Measurements from ENCODE around the gene DDX43. TPM values are rescaled to one million over a fixed set of nuclear protein-coding genes. Genes with fewer than 3 reads are reported as not detected.

The DDX43 gene
- total RNA-seq, 3 donors from 2014 or later = 0.39 to 2.3 (median 1.6) TPM

GRCh38 chr6:73362869-73363536, 31.6 kb upstream of the DDX43 start:
- ATAC-seq = no peak
- H3K4me3 ChIP-seq = no peak overlapping the region
- H3K36me3 ChIP-seq (ENCODE audit: low read depth) = no peaks in the 10 kb centered on the region
- no peaks in the 10 kb centered on the region for H3K4me1 ChIP-seq (ENCODE audit: low read depth)
- TF ChIP-seq, protein P1, sequence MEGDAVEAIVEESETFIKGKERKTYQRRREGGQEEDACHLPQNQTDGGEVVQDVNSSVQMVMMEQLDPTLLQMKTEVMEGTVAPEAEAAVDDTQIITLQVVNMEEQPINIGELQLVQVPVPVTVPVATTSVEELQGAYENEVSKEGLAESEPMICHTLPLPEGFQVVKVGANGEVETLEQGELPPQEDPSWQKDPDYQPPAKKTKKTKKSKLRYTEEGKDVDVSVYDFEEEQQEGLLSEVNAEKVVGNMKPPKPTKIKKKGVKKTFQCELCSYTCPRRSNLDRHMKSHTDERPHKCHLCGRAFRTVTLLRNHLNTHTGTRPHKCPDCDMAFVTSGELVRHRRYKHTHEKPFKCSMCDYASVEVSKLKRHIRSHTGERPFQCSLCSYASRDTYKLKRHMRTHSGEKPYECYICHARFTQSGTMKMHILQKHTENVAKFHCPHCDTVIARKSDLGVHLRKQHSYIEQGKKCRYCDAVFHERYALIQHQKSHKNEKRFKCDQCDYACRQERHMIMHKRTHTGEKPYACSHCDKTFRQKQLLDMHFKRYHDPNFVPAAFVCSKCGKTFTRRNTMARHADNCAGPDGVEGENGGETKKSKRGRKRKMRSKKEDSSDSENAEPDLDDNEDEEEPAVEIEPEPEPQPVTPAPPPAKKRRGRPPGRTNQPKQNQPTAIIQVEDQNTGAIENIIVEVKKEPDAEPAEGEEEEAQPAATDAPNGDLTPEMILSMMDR (IDR thresholded peaks at IDR 0.05) = no peak
- intact Hi-C loops (cut with DNase I, micrococcal nuclease) = no loop called here
- DNase-seq = no peak
- H3K9me3 ChIP-seq = no peaks in the 10 kb centered on the region

- DNase-seq (no peak), ATAC-seq (no peak)
- TF ChIP-seq, protein P1 (IDR thresholded peaks at IDR 0.05) = no peak
- intact Hi-C loops (cut with DNase I, micrococcal nuclease) = no loop called here
- Histone ChIP-seq H3K9me3 (no peaks in the 10 kb centered on the region), H3K36me3 (ENCODE audit: low read depth) (no peaks in the 10 kb centered on the region), H3K4me3 (no peak overlapping the region), H3K4me1 (ENCODE audit: low read depth) (no peaks in the 10 kb centered on the region)
Measured at GRCh38 chr6:73363537-73363875, 31.1 kb upstream of the DDX43 start.

- Histone ChIP-seq H3K9me3 (no peaks in the 10 kb centered on the region), H3K4me3 (no peak overlapping the region), H3K36me3 (ENCODE audit: low read depth) (no peaks in the 10 kb centered on the region), H3K4me1 (ENCODE audit: low read depth) (no peaks in the 10 kb centered on the region)
- no peak for ATAC-seq
- intact Hi-C loops (cut with DNase I, micrococcal nuclease) = no loop called here
- no peak for DNase-seq
- TF ChIP-seq, protein P1 (IDR thresholded peaks at IDR 0.05) = no peak
Measured at GRCh38 chr6:73364121-73364520, 30.5 kb upstream of the DDX43 start.

DNA sequence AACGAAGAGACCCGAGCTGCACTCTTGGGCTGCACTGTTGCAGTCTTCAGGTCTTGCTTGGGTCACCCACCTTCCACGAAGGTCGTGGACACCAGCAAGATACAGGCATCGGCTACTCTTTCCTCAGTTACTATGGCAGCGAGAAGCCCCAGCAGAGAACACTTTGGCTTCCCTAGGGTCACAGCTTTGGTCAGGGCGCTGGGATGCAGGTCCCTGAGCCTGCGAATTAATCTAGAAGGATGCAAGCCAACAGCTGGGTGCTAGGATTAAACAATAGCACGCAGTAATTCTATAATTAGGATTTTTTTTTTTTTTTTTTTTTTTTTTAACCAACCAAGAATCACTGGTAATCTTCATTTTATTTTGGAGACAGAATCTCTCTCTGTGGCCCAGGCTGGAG, 30.1 kb upstream of the DDX43 start:
- no peak overlapping the region for H3K4me3 ChIP-seq
- intact Hi-C loops (cut with DNase I, micrococcal nuclease) = no loop called here

GRCh38 chr6:73367761-73368355, 26.8 kb upstream of the DDX43 start:
- intact Hi-C loops (cut with DNase I, micrococcal nuclease) = no loop called here
- TF ChIP-seq, protein P1 (IDR thresholded peaks at IDR 0.05) = no peak
- Histone ChIP-seq H3K4me3 (no peak overlapping the region), H3K4me1 (ENCODE audit: low read depth) (no peaks in the 10 kb centered on the region), H3K9me3 (peaks cover 7% of the 10 kb centered on the region), H3K36me3 (ENCODE audit: low read depth) (no peaks in the 10 kb centered on the region)
- DNase-seq (no peak), ATAC-seq (no peak)

More for the DNA sequence above, 30.1 kb upstream of the DDX43 start:
- Histone ChIP-seq H3K4me1 (ENCODE audit: low read depth) (no peaks in the 10 kb centered on the region), H3K36me3 (ENCODE audit: low read depth) (no peaks in the 10 kb centered on the region), H3K9me3 (no peaks in the 10 kb centered on the region)
- no peak for ATAC-seq
- DNase-seq = no peak
- TF ChIP-seq, protein P1 (IDR thresholded peaks at IDR 0.05) = no peak

All from mucosa of descending colon (tissue), 3 donors.